DOHH2 (cell line): ENCODE data around the gene SLC39A6.

Experiments used
- H3F3A ChIP-seq: fragments of 200-600 bp; sonication (generic), shearing (Covaris generic); 2 replicates; pipeline ENCODE4 v1.6.0; 2016; ENCODE audit warnings: antibody characterized with exemption, mild to moderate bottlenecking; ENCODE audit not compliant: control insufficient read depth, insufficient read depth
- H3K27ac ChIP-seq: fragments of 200-600 bp; sonication (generic); 2 replicates; pipeline ENCODE4 v1.5.1; 2014; ENCODE audit warnings: low read depth, mild to moderate bottlenecking, low read length, moderate library complexity
- H3K27me3 ChIP-seq: fragments of 200-600 bp; sonication (generic); 2 replicates; pipeline ENCODE4 v1.6.1; 2014; ENCODE audit warnings: mild to moderate bottlenecking, low read length, mixed read lengths; ENCODE audit not compliant: control insufficient read depth
- H3K36me3 ChIP-seq: fragments of 200-600 bp; sonication (generic); 2 replicates; pipeline ENCODE4 v1.6.1; 2014; ENCODE audit warnings: mild to moderate bottlenecking, low read length, moderate library complexity, mixed read lengths; ENCODE audit not compliant: control insufficient read depth
- H3K4me1 ChIP-seq: fragments of 200-600 bp; sonication (generic); 2 replicates; pipeline ENCODE4 v1.6.1; 2014; ENCODE audit warnings: mild to moderate bottlenecking, low read length, mixed read lengths; ENCODE audit not compliant: control insufficient read depth
- H3K4me2 ChIP-seq: fragments of 200-600 bp; sonication (generic); 2 replicates; pipeline ENCODE4 v1.6.0; 2014; ENCODE audit warnings: mild to moderate bottlenecking, low read length, moderate library complexity
- H3K4me3 ChIP-seq: fragments of 200-600 bp; sonication (generic); 2 replicates; pipeline ENCODE4 v1.5.1; 2014; ENCODE audit warnings: mild to moderate bottlenecking, low read length, mixed read lengths
- H3K79me2 ChIP-seq: fragments of 200-600 bp; sonication (generic); 2 replicates; pipeline ENCODE4 v1.6.1; 2014; ENCODE audit warnings: mild to moderate bottlenecking, low read length, mixed read lengths; ENCODE audit not compliant: control insufficient read depth
- H3K9me2 ChIP-seq: fragments of 200-600 bp; sonication (generic); replicated peaks from 2 replicates; pipeline ENCODE4 v1.6.1; 2014; ENCODE audit warnings: mild to moderate bottlenecking, low read length, mixed read lengths; ENCODE audit not compliant: control insufficient read depth
- H3K9me3 ChIP-seq: fragments of 200-600 bp; sonication (generic); 2 replicates; pipeline ENCODE4 v1.6.1; 2014; ENCODE audit warnings: antibody characterized with exemption, low read length, mixed read lengths; ENCODE audit not compliant: control insufficient read depth, insufficient read depth
- H4K20me1 ChIP-seq: fragments of 200-600 bp; sonication (generic); 2 replicates; pipeline ENCODE4 v1.6.0; 2014; ENCODE audit warnings: low read depth, mild to moderate bottlenecking, antibody characterized with exemption, low read length, moderate library complexity; ENCODE audit not compliant: control insufficient read depth, insufficient read depth
- CTCF ChIP-seq: fragments of 200-600 bp; sonication (generic); IDR thresholded peaks from one replicate; pipeline ENCODE4 v1.5.1; 2014; ENCODE audit warnings: antibody characterized with exemption, mild to moderate bottlenecking, low read depth, low read length; ENCODE audit not compliant: poor library complexity, severe bottlenecking
- EZH2phosphoT487 ChIP-seq: fragments of 200-600 bp; sonication (generic); IDR thresholded peaks from 2 replicates; pipeline ENCODE4 v1.6.1; 2017; ENCODE audit warnings: borderline replicate concordance, mild to moderate bottlenecking, antibody characterized with exemption, low read length, moderate library complexity, mixed read lengths

SLC39A6 gene

GRCh38 chr18:36153771-36154170 lies 24.6 kb upstream of the SLC39A6 start:
- Histone ChIP-seq H3K36me3 (peaks cover 93% of the 10 kb centered on the region), H3K4me1 (peaks cover 24% of the 10 kb centered on the region), H3K4me2 (no peak overlapping the region), H4K20me1 (no peaks in the 10 kb centered on the region), H3K4me3 (no peak overlapping the region), H3K9me3 (no peaks in the 10 kb centered on the region), H3F3A (peaks cover 3% of the 10 kb centered on the region; the same call in 1 of the 2 replicates), H3K27ac (no peak overlapping the region), H3K27me3 (no peaks in the 10 kb centered on the region), H3K79me2 (peaks cover 2% of the 10 kb centered on the region; the same call in 1 of the 2 replicates), H3K9me2 (no peaks in the 10 kb centered on the region)
- TF ChIP-seq EZH2phosphoT487, result no peak
- TF ChIP-seq CTCF, result no peak

GRCh38 chr18:36153203-36153602 lies 24.1 kb upstream of the SLC39A6 start:
- Histone ChIP-seq H3K79me2 (peaks cover 4% of the 10 kb centered on the region; the same call in 1 of the 2 replicates), H3K36me3 (peaks cover 94% of the 10 kb centered on the region), H3K4me2 (no peak overlapping the region), H3K27me3 (no peaks in the 10 kb centered on the region), H3K4me3 (no peak overlapping the region), H3K27ac (no peak overlapping the region), H3K4me1 (peaks cover 30% of the 10 kb centered on the region), H3K9me3 (no peaks in the 10 kb centered on the region), H4K20me1 (no peaks in the 10 kb centered on the region), H3K9me2 (no peaks in the 10 kb centered on the region), H3F3A (peaks cover 3% of the 10 kb centered on the region; the same call in 1 of the 2 replicates)
- TF ChIP-seq EZH2phosphoT487, result no peak
- TF ChIP-seq CTCF, result no peak

GRCh38 chr18:36152781-36153180 lies 23.6 kb upstream of the SLC39A6 start:
- H3K9me2 ChIP-seq, result no peaks in the 10 kb centered on the region
- H3F3A ChIP-seq, result peaks cover 3% of the 10 kb centered on the region; the same call in 1 of the 2 replicates
- no peaks in the 10 kb centered on the region for H4K20me1 ChIP-seq
- no peak for TF ChIP-seq CTCF
- TF ChIP-seq EZH2phosphoT487, result no peak
- peaks cover 34% of the 10 kb centered on the region for H3K4me1 ChIP-seq
- no peak overlapping the region for H3K4me2 ChIP-seq
- no peak overlapping the region for H3K27ac ChIP-seq
- no peaks in the 10 kb centered on the region for H3K9me3 ChIP-seq
- no peaks in the 10 kb centered on the region for H3K27me3 ChIP-seq
- no peak overlapping the region for H3K4me3 ChIP-seq
- H3K79me2 ChIP-seq, result peaks cover 4% of the 10 kb centered on the region; the same call in 1 of the 2 replicates
- H3K36me3 ChIP-seq, result peaks cover 94% of the 10 kb centered on the region
